Duodenal mucosa (tissue), 2 donors: ENCODE data around the gene CFAP74.

Experiments used
- H3K27ac ChIP-seq: one replicate; pipeline ENCODE4 v1.7.0; 2013; ENCODE audit warnings: low read depth, low read length
- H3K27me3 ChIP-seq, 2 donors: one replicate each; pipeline ENCODE4 v1.7.0; 2013; ENCODE audit warnings: low read length in 2 of 2, control low read depth in 1 of 2; ENCODE audit not compliant: insufficient read depth in 2 of 2, control insufficient read depth in 1 of 2
- H3K36me3 ChIP-seq, 2 donors: one replicate each; pipeline ENCODE4 v1.7.0; 2013; ENCODE audit warnings: low read length in 2 of 2, control low read depth in 1 of 2; ENCODE audit not compliant: insufficient read depth in 2 of 2, control insufficient read depth in 1 of 2
- H3K4me1 ChIP-seq, 2 donors: one replicate each; pipeline ENCODE4 v1.7.0; 2013; ENCODE audit warnings: low read length in 2 of 2, control low read depth in 1 of 2; ENCODE audit not compliant: insufficient read depth in 2 of 2, control insufficient read depth in 1 of 2
- H3K4me3 ChIP-seq, 2 donors: one replicate each; pipeline ENCODE4 v1.7.0; 2013; ENCODE audit warnings: low read length in 2 of 2, low read depth in 1 of 2
- H3K9ac ChIP-seq, 2 donors: one replicate each; pipeline ENCODE4 v1.7.0; 2013; ENCODE audit warnings: low read length in 2 of 2, low read depth in 1 of 2
- H3K9me3 ChIP-seq, 2 donors: one replicate each; pipeline ENCODE4 v1.7.0; 2013; ENCODE audit warnings: low read length in 2 of 2, control low read depth in 1 of 2; ENCODE audit not compliant: control insufficient read depth in 1 of 2

CFAP74 gene

DNA sequence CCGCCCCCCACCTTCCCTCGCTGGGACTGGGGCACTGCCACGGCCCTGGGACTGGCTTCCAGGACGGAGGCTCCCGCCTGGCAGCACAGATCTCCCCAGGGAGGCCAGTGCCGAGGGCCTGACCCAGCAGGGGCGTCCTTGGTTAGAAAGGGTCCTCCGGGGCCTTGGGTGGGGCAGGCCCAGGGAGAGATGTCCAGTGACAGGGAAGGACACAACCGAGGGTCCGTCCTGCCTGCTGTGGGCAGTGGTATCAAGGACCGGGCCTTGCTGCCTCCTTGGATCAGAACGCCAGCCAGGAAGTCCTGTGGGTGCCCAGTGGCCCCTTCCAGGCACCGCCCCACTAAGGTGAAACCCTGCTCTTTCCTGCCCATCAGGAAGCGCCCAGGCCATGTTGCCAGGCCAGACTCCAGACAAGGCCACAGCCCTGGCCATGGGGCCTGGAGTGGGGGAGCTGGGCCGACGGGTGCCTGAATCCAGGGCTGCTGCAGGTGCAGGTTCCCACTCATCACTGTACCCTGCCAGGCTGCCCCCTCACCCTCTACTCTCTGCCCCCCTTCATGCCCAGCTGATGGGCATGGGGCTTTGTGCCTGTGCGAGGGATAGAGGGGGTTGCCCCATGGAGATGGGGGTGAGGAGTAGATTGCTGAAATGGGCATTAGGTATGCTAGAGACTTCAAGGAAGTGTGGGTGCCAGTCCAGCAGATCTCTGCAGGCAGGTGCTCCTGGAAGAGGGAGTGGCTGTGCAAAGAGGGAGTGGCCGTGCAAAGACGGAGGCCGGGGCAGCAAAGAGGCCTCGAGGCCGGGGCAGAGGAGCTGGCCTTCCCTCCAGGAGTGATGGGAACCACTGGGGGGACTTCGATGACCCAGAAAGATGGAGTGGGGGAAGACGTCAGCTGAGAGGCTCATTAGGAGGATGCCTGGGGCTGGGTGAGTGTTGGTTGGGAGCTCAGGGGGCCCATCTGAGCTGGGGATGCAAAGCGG lies 44.5 kb upstream of the CFAP74 start:
- peak overlapping the region; percentile 5 to 32 for H3K4me3 ChIP-seq
- peak overlapping the region; percentile 94 for H3K27ac ChIP-seq
- peaks cover 48 to 70% of the 10 kb centered on the region in 2 donors for H3K4me1 ChIP-seq
- H3K9me3 ChIP-seq: no peaks in the 10 kb centered on the region
- H3K9ac ChIP-seq: peak overlapping the region; percentile 72 to 74
- no peaks in the 10 kb centered on the region for H3K27me3 ChIP-seq
- H3K36me3 ChIP-seq: no peaks in the 10 kb centered on the region

DNA sequence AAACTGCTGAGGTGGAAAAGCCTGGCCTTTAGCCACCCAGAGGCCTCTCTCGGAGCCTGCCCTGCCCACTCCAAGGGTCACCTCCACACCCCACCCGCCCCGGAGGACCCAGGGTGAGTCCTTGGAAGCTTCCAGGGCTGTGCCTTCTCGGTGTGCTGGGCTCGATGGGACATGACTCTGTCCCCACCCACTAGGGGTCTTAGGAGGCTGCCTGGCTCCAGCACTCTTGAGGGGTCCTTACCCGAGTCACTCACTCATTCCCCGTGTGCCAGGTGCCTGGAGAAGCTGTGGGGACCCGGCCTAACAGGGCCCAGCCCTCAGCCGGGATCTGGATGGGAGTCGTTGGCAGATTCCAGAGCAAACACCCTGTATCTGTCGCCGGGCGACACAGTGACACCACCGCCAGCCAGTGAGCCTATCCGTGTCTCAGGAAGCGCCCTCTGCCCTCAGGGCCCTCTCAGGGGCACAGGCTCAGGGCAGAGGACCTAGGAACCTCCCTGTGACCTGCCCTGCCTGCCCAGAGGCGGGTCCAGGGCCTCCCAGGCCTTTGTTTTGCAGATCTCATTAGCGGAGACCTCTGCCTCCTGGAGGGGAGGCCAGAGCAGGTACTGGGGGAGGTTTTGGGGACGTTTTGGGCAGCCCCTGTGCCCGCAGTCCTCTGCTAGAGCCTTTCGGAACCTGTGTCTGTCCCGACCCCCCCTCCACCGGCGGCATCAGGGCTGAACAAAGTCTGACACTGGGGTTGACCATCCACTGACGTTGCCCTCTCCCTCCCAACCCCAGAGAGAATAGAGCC lies 43.6 kb upstream of the CFAP74 start:
- Histone ChIP-seq H3K4me3 (peak overlapping the region in 1 of 2 donors; percentile 52), H3K9me3 (no peaks in the 10 kb centered on the region), H3K4me1 (peaks cover 40 to 65% of the 10 kb centered on the region in 2 donors), H3K27me3 (no peaks in the 10 kb centered on the region), H3K36me3 (no peaks in the 10 kb centered on the region), H3K27ac (peak overlapping the region; percentile 94), H3K9ac (peak overlapping the region; percentile 72 to 74)

DNA sequence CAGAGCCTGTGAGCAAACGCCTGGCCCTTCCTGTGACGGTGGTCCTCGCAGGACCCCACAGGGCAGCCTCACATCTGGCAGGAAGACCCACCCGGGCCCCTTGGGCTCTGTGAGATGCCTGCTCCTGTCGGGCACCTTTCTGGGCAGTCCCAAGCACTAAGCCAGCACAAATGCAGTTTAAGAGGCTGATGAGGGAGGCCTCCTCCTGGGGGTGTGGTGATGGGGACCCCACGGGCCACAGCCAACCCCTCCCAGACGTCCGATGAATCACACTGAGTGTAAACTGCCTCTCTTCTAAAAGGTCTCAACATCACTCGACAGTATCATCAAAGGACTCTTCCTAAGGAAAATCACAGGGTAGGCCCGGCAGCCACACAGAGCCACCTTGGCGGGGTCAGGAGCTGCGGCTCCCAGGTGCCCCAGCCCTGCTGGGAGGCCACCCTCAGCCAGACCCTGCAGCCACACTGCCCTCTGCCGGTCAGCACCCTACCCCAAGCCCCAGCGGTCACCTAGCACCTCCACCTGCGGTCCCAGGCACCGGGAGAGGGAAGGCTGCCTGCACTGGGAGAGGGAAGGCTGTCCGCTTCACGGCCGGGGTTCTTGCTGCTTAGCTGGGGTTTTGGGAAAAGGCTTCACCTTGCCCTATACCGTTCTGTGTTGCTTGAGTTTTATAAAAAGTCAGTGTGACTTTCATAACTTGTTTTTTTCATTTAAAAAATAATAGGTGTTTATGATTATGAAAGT lies 42.8 kb upstream of the CFAP74 start:
- Histone ChIP-seq H3K9ac (peak overlapping the region; percentile 36 to 51), H3K4me1 (peaks cover 38 to 57% of the 10 kb centered on the region in 2 donors), H3K27me3 (no peaks in the 10 kb centered on the region), H3K27ac (peak overlapping the region; percentile 78), H3K9me3 (no peaks in the 10 kb centered on the region), H3K4me3 (peak overlapping the region; percentile 10 to 41), H3K36me3 (no peaks in the 10 kb centered on the region)

DNA sequence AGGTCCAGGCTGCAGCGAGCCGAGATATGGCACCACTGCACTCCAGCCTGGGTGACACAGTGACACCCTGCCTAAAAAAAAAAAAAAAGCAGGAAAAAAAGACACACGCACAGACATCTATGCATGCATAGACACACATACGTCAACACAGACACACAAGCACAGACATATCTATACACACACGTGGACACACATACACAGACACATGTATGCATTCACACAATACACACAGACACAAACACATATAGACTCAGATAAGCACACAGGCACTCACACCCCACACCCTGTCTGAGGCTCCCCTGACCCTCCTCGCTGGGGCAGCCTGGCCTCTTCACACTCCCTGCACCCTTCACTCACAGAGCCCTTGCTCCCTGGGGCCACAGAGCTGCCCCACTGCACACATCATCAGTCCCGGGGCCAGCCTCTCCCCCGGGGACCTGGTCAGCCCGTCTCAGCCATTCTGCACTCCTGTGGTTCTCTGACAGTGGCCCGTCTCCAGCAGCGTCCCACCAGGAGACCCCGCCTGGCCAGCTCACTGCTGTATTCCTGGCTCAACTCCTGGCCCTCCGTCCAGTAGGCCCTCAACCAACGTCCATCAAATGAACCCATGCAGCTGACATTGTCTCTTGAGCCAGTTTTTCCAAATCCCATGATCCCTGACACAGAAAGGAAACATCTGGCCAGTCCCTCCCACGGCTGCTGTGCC lies 42.0 kb upstream of the CFAP74 start:
- H3K27me3 ChIP-seq: no peaks in the 10 kb centered on the region

DNA sequence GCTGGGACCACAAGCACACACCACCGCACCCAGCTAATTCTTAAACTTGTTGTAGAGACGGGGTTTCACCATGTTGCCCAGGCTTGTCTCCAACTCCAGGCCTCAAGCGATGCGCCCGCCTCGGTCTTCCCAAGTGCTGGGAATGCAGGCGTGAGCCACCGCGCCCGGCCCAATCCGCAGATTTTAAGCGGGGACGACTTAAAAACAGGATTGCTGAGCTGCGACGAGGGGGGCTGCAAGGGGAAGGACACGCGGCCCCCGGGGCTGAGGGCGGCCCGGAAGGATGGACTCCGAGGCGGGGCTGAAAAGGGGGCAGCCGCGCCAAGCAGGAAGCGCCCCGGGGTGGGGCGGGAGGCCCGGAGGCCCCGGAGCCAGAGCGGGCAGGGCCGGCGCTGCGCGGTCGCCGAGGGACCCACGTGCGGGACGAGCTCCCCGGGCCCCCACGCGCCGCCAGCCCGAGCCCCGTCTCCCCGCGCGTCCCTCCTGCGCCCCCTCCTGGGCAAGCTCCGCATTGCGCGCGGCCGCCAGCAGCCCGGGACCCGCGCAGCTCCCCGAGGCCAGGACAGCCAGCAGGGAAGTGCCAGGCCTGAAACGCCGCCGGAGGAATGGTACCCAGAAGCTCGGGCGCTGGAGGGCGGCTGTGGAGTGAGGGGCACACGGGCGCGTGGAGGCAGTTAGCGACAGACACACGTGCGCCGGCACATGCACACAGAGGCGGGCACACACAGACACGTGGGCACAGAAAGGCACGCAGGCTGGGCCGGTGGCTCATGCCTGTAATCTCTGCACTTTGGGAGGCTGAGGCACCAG lies 41.1 kb upstream of the CFAP74 start:
- H3K27me3 ChIP-seq: no peaks in the 10 kb centered on the region
- peak overlapping the region in 1 of 2 donors; percentile 38 for H3K9ac ChIP-seq
- H3K27ac ChIP-seq: no peak overlapping the region
- no peaks in the 10 kb centered on the region for H3K9me3 ChIP-seq
- no peaks in the 10 kb centered on the region for H3K36me3 ChIP-seq
- peaks cover 38 to 55% of the 10 kb centered on the region in 2 donors for H3K4me1 ChIP-seq
- peak overlapping the region; percentile 36 to 58 for H3K4me3 ChIP-seq

More for the DNA sequence above, 42.0 kb upstream of the CFAP74 start:
- no peak overlapping the region for H3K27ac ChIP-seq
- no peak overlapping the region for H3K4me3 ChIP-seq
- H3K9ac ChIP-seq: peak overlapping the region; percentile 36 to 51
- H3K36me3 ChIP-seq: no peaks in the 10 kb centered on the region
- no peaks in the 10 kb centered on the region for H3K9me3 ChIP-seq
- H3K4me1 ChIP-seq: peaks cover 38 to 56% of the 10 kb centered on the region in 2 donors

DNA sequence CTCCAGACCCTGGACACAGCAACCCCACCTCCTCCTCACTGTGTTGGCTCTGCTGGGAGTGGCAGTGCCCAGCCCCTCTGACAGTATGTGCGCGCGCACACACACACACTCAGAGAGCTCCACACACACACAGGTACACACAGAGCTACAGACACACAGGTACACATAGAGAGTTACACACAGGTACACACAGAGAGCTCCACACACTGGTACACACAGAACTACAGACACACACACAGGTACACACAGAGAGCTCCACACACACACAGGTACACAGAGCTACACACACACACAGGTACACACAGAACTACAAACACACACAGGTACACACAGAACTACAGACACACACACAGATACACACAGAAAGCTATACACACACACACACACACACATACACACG lies 40.3 kb upstream of the CFAP74 start:
- Histone ChIP-seq H3K36me3 (no peaks in the 10 kb centered on the region), H3K9me3 (no peaks in the 10 kb centered on the region), H3K27ac (no peak overlapping the region), H3K27me3 (no peaks in the 10 kb centered on the region), H3K4me3 (no peak overlapping the region), H3K9ac (no peak overlapping the region), H3K4me1 (peaks cover 32 to 47% of the 10 kb centered on the region in 2 donors)

DNA sequence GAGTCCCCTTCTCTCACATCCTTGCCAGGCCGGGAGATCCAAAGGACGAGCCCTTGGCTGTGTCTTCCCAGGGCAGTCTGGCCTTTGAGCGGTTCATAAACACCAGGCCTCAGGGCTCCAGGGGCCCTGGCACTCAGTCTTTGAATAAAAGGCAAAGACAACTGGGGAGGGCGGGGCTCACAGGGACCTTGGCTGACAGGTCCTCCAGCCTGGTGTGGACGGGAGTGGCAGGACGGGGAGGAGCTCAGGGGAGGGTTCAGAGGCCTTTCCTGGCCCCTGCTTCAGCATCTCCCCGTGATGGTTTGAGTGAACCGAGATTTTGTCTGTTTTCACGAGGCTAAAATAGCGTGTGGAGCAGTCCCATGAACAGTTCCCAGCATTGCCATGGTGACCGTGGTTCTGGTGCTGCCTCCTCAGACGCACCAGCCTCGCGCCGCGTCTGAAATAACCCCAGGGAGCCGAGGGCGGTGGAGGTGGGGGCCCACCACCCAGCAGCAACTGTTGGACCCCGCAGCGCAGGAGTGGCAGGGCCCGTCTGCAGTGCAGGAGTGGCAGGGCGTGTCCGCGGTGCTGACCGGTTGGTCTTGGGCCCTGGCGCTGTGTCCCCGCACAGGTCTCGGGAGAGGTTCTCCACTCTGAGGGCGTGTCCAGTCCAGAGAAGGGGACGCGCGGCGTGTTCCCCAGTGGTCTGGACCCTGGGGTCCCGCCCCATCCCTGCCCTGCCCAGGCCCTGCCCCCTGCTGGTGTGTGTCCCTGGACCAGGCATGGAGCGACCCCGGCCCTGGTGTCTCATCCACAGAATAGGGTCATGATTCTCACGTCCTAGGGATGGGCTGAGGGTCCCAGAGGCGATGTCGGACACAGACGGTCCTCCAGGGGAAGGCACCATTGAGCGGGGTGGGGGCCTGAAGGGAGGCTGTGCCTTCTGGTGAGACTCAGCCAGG lies 39.5 kb upstream of the CFAP74 start:
- Histone ChIP-seq H3K27me3 (no peaks in the 10 kb centered on the region), H3K27ac (no peak overlapping the region), H3K4me1 (peaks cover 26 to 41% of the 10 kb centered on the region in 2 donors), H3K36me3 (no peaks in the 10 kb centered on the region), H3K9ac (no peak overlapping the region), H3K4me3 (no peak overlapping the region), H3K9me3 (no peaks in the 10 kb centered on the region)

DNA sequence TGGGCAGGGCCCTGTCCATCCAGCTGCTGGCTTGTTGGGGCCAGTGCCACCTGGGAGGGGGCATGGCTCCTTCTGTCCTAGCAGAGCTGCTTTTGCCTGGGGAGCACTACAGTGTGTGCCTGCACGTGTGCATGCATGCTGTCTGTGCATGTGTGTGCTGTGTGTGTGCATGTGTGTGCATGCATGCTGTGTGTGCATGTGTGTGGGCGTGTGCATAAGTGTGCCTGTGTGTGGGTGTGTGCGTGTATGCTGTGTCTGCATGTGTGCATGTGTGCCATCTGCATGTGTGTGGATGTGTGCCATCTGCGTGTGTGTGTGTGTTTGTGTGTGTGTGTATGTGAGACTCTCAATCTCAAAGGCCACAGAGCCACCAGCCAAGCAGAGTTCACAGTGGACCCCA lies 38.3 kb upstream of the CFAP74 start:
- H3K9ac ChIP-seq: no peak overlapping the region
- no peaks in the 10 kb centered on the region for H3K36me3 ChIP-seq
- H3K27me3 ChIP-seq: no peaks in the 10 kb centered on the region
- H3K4me3 ChIP-seq: no peak overlapping the region
- peaks cover 14 to 29% of the 10 kb centered on the region in 2 donors for H3K4me1 ChIP-seq
- H3K9me3 ChIP-seq: no peaks in the 10 kb centered on the region
- no peak overlapping the region for H3K27ac ChIP-seq
